Right ventricle myocardium superior (tissue), 1 donor: ENCODE measurements around the gene UMPS. TPM values are rescaled to one million over a fixed set of nuclear protein-coding genes. Genes with fewer than 3 reads are reported as not detected.
A peak's percentile ranks its signal among the peaks of the same experiment; 100 is the strongest.

Experiments used
- ATAC-seq: fragments of 200-7000 bp; cut with Tn5 transposase; one replicate; pipeline ENCODE4 v1.9.1; 2020; ENCODE audit warnings: mild to moderate bottlenecking; ENCODE audit not compliant: poor library complexity
- DNase-seq: peaks from one replicate; pipeline ENCODE4 v3.0.0-alpha.2; 2020
- intact Hi-C: fragments of 100-400 bp; cut with DNase I; formaldehyde crosslinking; loops from one replicate; pipeline ENCODE4 v1.11.2; 2022
- long read RNA-seq: library from polyadenylated mRNA; unstranded; transcript quantifications from one replicate; pipeline ENCODE4 v2.0.0, GENCODE V29; 2021
- total RNA-seq: library from RNA; stranded (reverse); fragmentation: NEBNext Ultra II Directional; extraction: Animal tissue kit (Norgen Biotek cat#: 25700); gene quantifications from one replicate; pipeline ENCODE4 v1.2.1, GENCODE V29; 2021
- donor health status: DM: no; HTN: yes; CAD: no; lungs with severe emphysema.

The UMPS gene
- total RNA-seq, result 6.1 TPM
- long read RNA-seq, full-length matches to known transcripts, result 8 of 9 reads
- long read RNA-seq, partial matches to known transcripts, result 1 of 9 reads
- long read RNA-seq, other reads (novel, unspliced or antisense), result 0 of 9 reads

- ATAC-seq (peak; percentile 99), DNase-seq (peak; percentile 95)
- intact Hi-C loops, result no loop called here
Measured at GRCh38 chr3:124730129-124730940, at the start of gene UMPS. Gene UMPS (plus strand): TSS chr3:124730452. CDS start chr3:124730472, 20 bp downstream.

- DNase-seq (no peak), ATAC-seq (no peak)
- intact Hi-C loops, result no loop called here
Measured at GRCh38 chr3:124680521-124680920, 49.7 kb upstream of the UMPS start.

GRCh38 chr3:124682263-124682662, 48.0 kb upstream of the UMPS start:
- intact Hi-C loops, result no loop called here
- ATAC-seq, result no peak
- no peak for DNase-seq

GRCh38 chr3:124684459-124684858, 45.8 kb upstream of the UMPS start:
- intact Hi-C loops, result no loop called here
- ATAC-seq (no peak), DNase-seq (no peak)

- ATAC-seq, result no peak
- intact Hi-C loops, result no loop called here
- DNase-seq, result no peak
Measured at GRCh38 chr3:124685067-124685466, 45.2 kb upstream of the UMPS start.

GRCh38 chr3:124685481-124685880, 44.8 kb upstream of the UMPS start:
- ATAC-seq (no peak), DNase-seq (no peak)
- intact Hi-C loops, result no loop called here

- ATAC-seq (no peak), DNase-seq (no peak)
- intact Hi-C loops, result no loop called here
Measured at GRCh38 chr3:124686028-124686670, 44.1 kb upstream of the UMPS start.

- ATAC-seq (peak; percentile 87), DNase-seq (peak; percentile 80)
- intact Hi-C loops, result loop anchor here (2.0 kb wide), 1 partner anchor 124 kb away; no protein-coding TSS in a partner anchor
Measured at GRCh38 chr3:124688581-124689454, 41.4 kb upstream of the UMPS start.

- intact Hi-C loops, result no loop called here
Measured at GRCh38 chr3:124691599-124691998, 38.7 kb upstream of the UMPS start.

GRCh38 chr3:124694486-124694885, 35.8 kb upstream of the UMPS start:
- intact Hi-C loops, result no loop called here
- no peak for DNase-seq
- ATAC-seq, result no peak

More at GRCh38 chr3:124691599-124691998, 38.7 kb upstream of the UMPS start:
- no peak for ATAC-seq
- no peak for DNase-seq

GRCh38 chr3:124695369-124695768, 34.9 kb upstream of the UMPS start:
- DNase-seq, result no peak
- no peak for ATAC-seq
- intact Hi-C loops, result no loop called here

- intact Hi-C loops, result no loop called here
- no peak for DNase-seq
- ATAC-seq, result no peak
Measured at GRCh38 chr3:124696006-124696405, 34.2 kb upstream of the UMPS start.

- DNase-seq (no peak), ATAC-seq (no peak)
- intact Hi-C loops, result no loop called here
Measured at GRCh38 chr3:124697302-124697701, 33.0 kb upstream of the UMPS start.

GRCh38 chr3:124698030-124698770, 32.1 kb upstream of the UMPS start:
- ATAC-seq (no peak), DNase-seq (no peak)
- intact Hi-C loops, result no loop called here

GRCh38 chr3:124699051-124699450, 31.2 kb upstream of the UMPS start:
- ATAC-seq, result no peak
- no peak for DNase-seq
- intact Hi-C loops, result no loop called here

- intact Hi-C loops, result no loop called here
- ATAC-seq (peak; percentile 95), DNase-seq (no peak)
Measured at GRCh38 chr3:124699686-124700396, 30.4 kb upstream of the UMPS start.

- no peak for DNase-seq
- ATAC-seq, result peak; percentile 50
- intact Hi-C loops, result no loop called here
Measured at GRCh38 chr3:124700880-124701684, 29.2 kb upstream of the UMPS start.
